Fibroblast of mammary gland (primary cell): Measurements from ENCODE around the gene RING1.

Source experiments
- DNase-seq: peaks from one replicate; pipeline ENCODE4 v3.0.0-alpha.2; 2010; ENCODE audit warnings: low read depth
- H3K4me3 ChIP-seq: 2 replicates; pipeline ENCODE4 v1.5.1; 2011; ENCODE audit warnings: low read depth, mild to moderate bottlenecking, low read length, moderate library complexity; ENCODE audit not compliant: control insufficient read depth
- TF ChIP-seq, protein P1 (sequence below): conservative IDR thresholded peaks from 2 replicates; pipeline ENCODE4 v1.5.1; 2011; ENCODE audit warnings: low read depth, low read length, inconsistent platforms; ENCODE audit not compliant: control insufficient read depth, insufficient read depth

The RING1 gene

DNA sequence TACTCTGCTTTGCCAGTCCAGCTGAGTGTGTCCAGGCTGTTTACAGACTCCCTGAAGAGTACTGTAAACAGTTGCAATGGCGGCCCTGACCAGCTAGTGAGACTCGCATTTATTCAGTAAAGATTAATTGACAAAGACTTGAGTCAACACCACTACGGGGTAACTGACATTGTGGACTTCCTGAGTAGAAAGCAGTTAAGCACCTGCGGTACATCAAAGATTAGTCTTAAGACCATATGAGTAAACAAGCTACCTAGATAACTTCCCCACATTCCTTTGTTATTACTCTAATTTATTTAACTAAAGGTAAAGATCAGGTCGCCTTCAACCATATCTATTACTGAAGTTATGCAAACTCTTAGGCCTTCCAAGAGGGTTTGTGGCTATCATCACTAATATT is 50.7 kb downstream of the RING1 start:
- DNase-seq: no peak
- H3K4me3 ChIP-seq: no peak overlapping the region

More for the DNA sequence above, 50.7 kb downstream of the RING1 start:
- TF ChIP-seq, protein P1, sequence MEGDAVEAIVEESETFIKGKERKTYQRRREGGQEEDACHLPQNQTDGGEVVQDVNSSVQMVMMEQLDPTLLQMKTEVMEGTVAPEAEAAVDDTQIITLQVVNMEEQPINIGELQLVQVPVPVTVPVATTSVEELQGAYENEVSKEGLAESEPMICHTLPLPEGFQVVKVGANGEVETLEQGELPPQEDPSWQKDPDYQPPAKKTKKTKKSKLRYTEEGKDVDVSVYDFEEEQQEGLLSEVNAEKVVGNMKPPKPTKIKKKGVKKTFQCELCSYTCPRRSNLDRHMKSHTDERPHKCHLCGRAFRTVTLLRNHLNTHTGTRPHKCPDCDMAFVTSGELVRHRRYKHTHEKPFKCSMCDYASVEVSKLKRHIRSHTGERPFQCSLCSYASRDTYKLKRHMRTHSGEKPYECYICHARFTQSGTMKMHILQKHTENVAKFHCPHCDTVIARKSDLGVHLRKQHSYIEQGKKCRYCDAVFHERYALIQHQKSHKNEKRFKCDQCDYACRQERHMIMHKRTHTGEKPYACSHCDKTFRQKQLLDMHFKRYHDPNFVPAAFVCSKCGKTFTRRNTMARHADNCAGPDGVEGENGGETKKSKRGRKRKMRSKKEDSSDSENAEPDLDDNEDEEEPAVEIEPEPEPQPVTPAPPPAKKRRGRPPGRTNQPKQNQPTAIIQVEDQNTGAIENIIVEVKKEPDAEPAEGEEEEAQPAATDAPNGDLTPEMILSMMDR: no peak
